Stimulated activated CD8-positive, alpha-beta memory T cell treated with anti-CD3 and anti-CD28 coated beads, Interleukin-7, amount 100 ng/mL, for 4 hours (primary cell): Measurements from ENCODE around the gene OR2T1.
"Not testable (repeated sequence)": the region's sequence is repeated elsewhere in the genome, so short reads cannot be mapped to it uniquely, and the experiment has no call there.

Experiments used
- DNase-seq, 2 donors: peaks; one replicate each; pipeline ENCODE4 v3.0.0-alpha.2; 2020; ENCODE audit warnings: low read depth in 2 of 2

The OR2T1 gene

DNA sequence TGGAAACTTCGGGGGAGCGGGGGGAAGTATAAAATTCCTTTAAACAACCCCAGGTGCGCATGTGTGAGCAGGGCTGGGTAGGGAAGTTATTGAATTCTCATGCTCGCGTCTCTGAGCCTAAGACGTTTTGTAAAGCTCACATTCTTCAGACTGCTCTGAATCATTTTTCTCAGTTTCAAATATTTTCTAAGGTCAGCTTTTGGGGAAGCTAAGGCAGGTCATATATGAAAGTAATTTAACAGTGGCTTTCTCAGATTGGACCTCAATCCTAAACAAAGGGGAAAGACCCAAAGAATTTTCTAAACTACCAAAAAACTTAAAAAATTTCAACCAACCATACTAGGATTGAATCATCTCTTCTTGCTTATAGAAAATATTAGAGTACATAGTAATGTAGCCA, 32.1 kb downstream of the OR2T1 start:
- DNase-seq = not testable (repeated sequence)

DNA sequence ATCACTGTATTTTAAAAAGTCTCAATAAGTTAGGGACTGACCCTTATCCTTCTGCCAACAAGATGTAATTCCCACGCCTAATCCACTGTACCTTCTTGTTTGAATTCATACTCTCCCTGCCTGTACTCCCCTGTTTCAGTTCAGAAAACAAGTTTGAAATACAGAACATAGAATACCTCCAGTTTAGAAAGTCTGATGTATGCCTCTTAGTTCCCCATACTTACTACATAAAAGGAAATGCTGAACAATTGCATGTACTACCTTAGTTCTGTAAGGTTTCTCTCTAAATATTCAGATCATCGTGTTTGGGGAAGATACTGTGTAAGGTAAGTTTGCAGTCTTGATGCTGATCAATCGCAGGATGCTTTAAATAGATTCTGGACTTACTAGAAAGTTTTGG, 33.5 kb downstream of the OR2T1 start:
- DNase-seq = not testable (repeated sequence)

DNA sequence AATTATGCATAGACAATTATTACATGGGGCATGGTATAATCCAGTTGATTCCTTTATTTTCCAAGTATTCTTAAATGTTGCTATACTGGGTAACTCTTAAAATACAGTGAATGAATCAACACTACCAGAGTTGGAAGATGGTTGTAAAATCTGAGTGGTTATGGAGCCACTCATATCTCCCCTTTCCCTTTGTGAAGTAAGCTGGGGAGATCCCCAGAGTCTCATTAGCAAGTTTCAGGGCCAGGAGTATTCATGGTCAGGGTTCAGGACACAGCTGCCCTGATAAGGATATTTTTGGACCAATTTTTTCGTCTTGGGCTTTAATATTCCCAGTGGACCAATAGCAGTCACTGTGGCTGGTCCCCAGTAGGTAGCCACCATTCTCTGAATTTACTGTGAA, 35.8 kb downstream of the OR2T1 start:
- not testable (repeated sequence) for DNase-seq

DNA sequence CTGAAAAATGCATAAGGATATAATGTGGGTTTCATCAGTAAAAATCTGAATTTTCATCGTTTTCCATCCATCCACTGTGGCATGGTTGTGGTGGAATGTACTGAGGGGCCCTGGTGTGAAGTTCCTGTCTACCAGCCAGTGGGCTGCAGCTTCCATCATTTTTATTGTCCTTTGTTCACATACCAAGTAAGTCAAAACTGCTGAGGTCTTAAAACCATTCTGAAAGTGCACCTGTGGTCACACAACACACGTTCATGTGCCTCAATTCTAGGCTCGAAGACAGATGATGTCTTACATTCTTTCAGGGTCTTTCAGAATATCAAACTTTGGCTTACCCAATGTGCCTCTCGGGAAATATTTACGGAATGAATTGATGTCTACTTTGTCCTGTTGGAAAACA, 36.4 kb downstream of the OR2T1 start:
- not testable (repeated sequence) for DNase-seq

DNA sequence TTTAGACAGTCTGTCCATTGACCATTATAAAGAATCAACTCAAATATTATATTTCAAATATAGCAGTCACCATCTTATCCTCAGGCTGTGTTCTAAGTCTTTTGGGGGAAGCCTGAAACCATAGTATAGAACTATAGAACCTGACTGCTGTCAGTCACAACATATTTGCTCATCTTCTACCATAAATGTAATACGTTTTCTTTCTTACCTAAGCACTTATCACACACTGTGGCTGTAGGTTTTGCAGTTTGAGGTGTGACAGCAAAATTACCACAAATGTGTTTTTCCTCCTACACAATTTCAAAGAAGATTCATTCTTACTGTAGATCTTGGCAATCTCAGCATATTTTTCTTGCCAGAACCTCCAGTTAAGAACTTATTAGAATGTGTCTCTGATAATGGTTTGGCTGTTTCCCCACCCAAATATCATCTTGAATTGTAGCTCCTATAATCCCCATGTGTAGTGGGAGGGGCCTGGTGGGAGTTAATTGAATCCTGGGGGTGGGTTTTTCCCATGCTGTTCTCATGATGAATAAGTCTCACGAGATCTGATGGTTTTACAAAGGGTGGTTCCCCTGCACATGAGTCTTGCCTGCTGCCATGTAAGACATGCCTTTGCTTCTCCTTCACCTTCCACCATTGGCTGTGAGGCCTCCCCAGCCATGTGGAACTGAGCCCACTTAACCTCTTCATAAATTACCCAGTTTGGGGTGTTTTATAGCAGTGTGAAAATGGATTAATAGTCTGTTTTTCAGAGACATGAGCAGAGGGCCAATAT, 39.8 kb downstream of the OR2T1 start:
- DNase-seq = not testable (repeated sequence)

DNA sequence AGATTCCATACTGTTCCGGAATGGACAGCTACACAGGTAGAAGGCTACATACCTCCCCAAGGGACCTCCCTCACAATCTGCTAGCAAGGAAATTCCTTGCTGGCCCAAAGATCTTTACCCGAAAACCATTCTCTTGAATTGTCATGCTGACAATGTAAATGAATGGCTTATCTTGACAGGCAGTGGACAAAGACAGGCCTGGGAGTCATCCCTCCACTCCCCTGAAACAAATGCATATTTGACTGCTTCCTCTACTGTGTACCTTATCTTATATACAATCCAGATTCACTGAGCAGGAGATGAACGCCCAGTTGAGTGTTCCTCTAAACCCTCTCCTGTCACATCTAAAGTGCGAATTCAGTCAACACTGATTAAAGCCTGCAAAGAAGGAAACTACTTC, 41.8 kb downstream of the OR2T1 start:
- not testable (repeated sequence) for DNase-seq

DNA sequence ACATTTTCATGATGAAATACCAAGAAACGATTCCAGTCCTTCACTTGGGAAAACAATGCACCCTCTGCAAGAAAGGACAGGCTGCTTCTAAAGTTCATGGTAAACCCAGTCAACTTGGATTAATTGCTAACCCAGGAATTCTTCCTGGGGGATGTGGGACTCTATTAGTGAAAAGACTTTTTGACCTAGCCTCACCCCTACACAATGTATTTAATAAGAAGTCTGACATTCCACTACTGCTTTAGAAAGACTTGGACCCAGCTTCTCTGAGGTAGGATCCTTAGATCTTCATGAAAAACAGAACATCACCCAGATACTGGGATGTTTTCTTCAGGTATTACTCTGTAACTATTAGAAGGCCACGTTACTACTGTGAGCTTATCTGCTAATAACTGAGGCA, 42.6 kb downstream of the OR2T1 start, which contains the start of gene OR2T2:
TSS of gene OR2T2 (plus strand) at position 239 of the 400 bp plus-strand sequence. CDS start 7,161 bp downstream, outside the sequence.
- not testable (repeated sequence) for DNase-seq

DNA sequence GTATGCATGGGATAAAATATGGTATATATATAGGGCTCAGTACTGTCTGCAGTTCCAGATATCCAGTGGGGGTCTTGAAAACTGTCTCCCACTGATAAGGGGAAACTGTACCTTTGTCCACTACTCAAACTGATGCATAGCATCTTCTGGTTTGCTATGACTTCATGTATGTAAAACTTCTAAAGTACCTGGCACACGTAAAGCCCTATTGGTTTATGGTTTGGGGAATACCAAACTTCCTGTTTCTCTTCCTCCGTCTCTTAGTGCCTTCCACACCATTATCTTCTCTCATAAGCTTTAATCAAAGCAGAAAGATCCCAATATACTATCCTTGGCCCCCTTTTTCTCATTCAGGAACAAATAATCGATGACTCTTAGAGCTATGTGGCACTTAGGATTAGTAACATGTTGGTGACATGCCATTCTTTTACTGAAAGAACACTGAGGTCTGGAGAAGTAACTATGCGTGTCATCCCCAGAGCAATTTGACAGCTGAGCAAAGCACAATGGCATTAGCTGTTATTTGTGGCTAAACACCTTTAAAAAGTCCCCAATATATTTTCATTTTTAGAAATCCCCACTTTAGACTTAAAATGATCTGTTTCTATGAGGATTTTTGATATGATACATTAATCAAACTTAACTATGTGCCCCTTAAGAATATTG, 45.7 kb downstream of the OR2T1 start:
- not testable (repeated sequence) for DNase-seq

DNA sequence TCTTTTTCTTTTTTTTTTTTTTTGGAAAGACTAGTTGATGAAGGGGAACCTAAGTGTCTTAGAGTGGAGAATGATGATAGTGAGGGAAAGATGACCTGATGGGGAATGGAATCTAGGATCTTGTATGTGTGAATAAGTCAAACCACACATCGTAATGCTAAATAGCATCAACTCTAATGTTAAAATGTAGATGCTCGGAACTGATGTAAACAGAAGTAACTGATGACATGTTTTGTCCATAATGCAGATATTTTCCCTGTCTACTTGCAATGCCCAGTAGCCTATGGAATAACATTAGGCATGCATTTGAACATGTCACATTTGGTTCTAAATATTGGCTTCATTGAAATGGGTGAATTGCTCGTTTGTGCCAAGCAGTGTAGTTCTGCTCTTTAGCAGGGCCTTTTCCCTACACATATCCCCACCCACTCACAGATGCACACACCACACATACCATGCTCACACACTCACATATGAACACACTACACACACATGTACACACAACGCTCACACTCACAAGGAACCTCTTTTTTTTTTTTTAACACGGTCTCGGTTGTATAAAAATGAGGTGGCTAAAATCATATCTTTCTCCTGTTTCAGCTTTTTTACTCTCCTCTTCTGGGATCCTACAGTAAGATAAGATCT, 47.1 kb downstream of the OR2T1 start:
- DNase-seq = not testable (repeated sequence)

DNA sequence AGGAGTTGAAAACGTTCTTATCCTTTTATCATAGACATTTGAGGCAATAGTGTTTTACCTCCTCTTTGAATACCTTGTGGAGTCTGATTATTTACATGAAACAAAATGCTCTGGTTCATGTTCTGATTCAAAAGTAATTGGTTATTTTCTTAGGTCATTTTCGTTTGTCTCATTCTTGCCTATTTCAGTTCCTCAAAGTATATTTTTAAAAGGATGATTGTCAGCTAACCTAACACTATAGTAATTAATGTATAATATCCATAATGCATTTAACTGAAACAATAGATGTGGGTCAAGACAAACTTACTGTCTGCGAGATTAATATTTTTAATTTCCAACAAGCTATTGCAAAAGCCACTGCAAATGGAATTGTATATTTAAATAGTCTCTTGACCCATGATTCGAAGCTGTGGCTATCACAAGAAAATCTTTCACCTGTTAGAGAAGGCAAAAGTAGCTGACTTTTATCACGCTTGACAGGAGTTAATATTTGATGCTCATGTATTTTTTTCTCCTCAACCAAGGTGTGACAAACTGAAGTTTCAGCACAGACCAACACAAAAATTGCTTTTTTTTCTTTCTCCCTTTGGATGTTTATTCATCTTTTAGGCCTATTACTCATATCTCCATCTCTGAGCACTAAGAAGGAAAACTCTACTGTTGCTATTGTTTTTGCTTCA, 47.8 kb downstream of the OR2T1 start:
- DNase-seq = not testable (repeated sequence)

DNA sequence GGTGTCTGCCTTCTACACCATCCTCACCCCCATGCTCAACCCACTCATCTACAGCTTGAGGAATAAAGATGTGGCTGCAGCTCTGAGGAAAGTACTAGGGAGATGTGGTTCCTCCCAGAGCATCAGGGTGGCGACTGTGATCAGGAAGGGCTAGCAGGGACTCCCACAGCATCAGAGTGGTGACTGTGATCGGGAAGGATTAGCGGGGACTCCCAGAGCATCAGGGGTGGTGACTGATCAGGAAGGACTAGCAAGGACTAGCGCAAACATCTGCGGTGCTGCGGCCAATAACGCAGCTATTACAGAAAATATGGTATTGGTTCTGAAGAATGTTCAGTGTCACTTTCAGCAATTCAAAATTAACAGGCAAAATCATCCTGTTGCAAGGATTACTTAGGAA, 50.8 kb downstream of the OR2T1 start:
- not testable (repeated sequence) for DNase-seq

DNA sequence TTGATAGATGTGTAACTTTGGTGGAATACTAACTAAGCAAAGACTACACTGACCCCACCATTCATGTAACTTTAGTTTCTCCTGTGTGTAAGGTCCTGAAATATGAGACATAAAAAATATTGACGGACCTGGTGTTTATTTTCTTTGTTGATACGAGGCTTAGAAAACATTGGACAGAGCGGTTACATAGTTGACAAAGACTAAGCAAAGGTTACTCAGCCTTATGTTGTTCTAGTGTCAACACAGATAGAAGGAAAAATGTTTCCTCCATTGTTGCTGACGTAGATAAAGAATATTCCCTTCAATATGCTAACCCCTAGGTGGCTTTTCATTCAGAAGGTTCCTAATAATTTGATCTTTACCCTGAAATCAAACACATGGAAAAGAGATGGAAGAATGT, 52.2 kb downstream of the OR2T1 start:
- not testable (repeated sequence) for DNase-seq

DNA sequence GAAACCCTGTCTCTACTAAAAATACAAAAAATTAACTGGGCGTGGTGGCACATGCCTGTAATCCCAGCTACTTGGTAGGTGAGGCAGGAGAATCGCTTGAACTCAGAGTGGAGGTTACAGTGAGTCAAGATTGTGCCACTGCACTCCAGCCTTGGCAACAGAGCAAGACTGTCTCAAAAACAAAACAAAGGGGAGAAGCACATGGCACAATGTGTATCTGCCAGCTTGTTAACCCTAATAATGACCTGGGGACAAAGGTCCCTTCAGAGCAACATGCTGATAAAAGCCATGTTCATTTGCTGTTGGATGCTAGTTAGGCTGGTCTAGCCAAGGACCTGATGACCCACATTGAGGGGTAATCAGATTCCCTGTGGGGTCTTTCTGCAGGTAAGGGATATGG, 53.8 kb downstream of the OR2T1 start:
- DNase-seq = not testable (repeated sequence)
